CD4-positive, alpha-beta T cell treated with Interleukin-2 at 100 ng/mL for 4 hours (primary cell): ENCODE data around the gene SLC35B2.

Source experiments
- DNase-seq: peaks from one replicate; pipeline ENCODE4 v3.0.0-alpha.2; 2020; ENCODE audit warnings: low spot score

The SLC35B2 gene

DNA sequence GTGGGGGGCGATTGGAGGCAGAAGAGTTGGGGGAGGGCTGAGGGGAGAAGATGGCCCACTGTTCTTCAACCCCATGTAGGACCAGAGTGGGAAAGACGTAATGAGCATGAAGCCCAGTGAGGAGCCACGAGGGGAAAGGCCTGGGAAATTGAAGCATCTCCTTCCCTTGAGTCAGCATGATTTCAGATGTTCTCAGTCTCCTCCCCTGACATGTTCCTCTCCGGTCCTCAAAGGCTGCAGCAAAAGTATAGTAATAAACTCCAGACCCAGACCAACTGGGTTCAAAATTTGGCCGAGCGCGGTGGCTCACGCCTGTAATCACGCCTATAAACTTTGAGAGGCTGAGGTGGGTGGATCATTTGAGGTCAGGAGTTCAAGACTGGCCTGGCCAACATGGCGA lies 9.9 kb upstream of the SLC35B2 start:
- no peak for DNase-seq

DNA sequence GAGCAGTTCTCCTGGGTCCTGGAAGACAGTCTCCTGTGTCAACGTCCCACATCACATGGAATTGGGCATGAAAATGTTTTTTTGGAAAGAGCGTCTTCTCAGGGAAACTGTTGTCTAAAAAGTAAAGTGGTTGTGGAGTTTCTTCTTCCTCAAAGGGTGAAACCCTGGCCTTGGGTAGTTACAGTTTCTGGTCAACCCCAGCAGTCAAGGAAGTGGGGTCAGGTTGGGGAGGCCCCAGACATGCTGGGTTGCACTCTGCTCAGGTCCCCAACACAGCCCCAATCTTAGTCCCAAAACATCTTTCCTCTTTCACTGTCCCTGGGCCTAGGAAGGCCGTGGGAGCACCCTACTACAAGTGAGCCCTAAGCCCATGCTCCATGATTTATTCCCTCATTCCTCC lies 9.0 kb upstream of the SLC35B2 start:
- no peak for DNase-seq

DNA sequence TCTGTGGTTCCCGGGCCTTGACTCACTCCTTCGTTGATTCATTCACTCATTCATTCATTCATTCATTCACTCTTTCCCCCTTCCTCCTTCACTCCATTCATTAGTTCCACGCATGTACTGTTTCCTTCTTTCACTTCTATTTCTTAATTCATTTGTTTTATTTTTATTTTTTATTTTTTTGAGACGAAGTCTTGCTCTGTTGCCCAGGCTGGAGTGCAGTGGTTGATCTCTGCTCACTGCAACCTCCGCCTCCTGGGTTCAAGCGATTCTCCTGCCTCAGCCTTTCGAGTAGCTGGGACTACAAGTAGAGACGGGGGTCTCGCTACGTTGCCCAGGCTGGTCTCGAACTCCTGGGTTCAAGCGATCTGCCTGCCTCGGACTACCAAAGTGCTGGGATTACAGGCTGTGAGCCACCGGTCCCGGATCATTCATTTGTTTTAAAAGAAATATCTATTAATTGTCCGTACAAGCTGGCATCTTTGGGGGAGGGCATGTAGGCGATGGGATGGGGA lies 8.4 kb upstream of the SLC35B2 start:
- DNase-seq, result no peak

DNA sequence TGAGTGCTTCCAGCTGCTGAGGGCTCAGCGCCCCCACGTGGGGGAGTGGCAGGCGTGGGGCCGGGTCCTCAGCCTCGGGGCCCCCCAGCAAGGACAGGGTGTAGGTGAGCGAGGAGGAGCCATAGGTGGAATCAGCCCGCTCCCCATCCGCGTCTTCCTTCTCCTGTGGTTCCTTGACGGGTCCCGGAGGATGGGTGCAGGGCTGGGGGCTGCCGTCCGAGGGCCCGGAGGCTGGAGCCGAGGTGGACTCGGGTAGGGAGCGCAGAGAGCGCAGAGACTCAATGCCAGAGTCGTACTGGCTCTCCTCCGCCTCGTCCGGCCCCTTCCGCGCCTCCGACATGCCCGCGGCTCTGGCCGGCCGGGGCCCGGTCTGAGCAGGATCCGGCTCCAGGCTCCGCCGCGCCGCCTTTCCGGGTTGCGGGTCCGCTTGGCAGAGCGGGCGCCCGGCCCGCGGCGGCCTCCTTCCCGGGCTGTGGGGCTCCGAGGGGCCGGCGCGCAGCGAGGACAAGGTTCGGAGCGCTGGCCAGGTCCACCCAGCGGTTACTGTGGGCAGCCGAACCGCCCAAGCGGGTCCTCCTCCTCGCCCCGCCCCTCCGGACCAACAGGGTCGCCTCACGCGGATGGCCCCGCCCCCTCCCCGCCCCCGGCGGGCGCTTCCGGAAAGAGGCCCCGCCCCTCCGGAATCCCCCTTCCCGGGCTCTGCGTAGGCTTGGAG lies 7.8 kb upstream of the SLC35B2 start, which contains the start of gene NFKBIE:
Gene NFKBIE (minus strand): TSS at position 545 of the 715 bp plus-strand sequence. CDS start 205 bp downstream, at position 340.
- DNase-seq, result peak; percentile 96

- DNase-seq, result peak; percentile 41
Observed at GRCh38 chr6:44264154-44265006, 7.1 kb upstream of the SLC35B2 start.

- DNase-seq, result peak; percentile 40
Observed at GRCh38 chr6:44263354-44264100, 6.2 kb upstream of the SLC35B2 start.

- DNase-seq, result no peak
Observed at GRCh38 chr6:44262467-44263353, 5.4 kb upstream of the SLC35B2 start.

- no peak for DNase-seq
Observed at GRCh38 chr6:44261581-44261980, 4.3 kb upstream of the SLC35B2 start.

- DNase-seq, result no peak
Observed at GRCh38 chr6:44260451-44261297, 3.3 kb upstream of the SLC35B2 start.

DNA sequence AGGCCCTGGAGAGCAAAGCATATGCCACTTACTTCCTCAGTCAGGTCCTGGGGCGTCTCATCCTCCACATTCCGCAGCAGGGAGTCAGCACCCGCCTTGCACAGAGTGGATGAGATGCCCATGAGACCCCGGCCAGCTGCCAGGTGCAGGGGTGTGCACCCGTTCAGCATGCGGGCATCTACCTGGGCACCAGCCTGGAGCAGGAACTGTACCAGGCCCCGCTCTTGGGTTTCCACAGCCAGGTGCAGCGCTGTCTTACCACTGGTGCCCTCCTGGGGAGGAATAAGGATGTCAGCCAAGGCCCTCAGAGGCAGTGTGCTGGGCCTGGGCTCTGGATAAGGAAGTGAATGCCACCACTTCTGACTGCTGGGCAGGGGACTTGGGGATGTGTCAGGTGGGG lies 2.7 kb upstream of the SLC35B2 start:
- no peak for DNase-seq

GRCh38 chr6:44258921-44259320 lies 1.6 kb upstream of the SLC35B2 start:
- DNase-seq, result no peak

DNA sequence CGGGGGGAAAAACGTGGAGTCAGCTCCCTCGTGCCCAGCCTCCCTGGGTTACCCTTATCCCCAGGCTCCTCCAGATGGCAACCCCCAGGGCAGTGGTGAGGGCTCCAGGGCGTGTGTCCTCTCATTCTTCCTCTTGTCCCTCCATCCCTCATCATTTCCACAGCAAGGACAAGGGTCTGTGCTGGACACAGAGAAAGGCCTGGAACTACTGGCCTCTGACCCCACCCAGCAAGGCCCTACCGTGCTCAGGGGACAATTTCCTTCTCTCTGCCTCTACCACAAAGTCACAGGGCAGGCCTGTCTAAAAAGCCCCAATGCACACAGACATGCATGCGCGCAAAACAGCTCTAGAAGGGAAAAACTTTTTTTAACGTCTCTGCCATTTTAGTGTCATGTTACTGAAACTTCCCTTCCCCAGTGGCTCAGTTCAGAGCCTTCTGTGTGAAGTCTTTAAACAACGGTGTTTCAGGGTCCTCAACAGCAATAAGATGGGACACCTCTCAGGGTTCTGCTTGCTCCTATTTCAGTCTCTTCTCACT lies 1.1 kb upstream of the SLC35B2 start:
- DNase-seq, result no peak

GRCh38 chr6:44257753-44258324 lies 511 bp upstream of the SLC35B2 start:
- DNase-seq, result no peak

- no peak for DNase-seq
Observed at GRCh38 chr6:44256775-44257024, 628 bp downstream of the SLC35B2 start.

DNA sequence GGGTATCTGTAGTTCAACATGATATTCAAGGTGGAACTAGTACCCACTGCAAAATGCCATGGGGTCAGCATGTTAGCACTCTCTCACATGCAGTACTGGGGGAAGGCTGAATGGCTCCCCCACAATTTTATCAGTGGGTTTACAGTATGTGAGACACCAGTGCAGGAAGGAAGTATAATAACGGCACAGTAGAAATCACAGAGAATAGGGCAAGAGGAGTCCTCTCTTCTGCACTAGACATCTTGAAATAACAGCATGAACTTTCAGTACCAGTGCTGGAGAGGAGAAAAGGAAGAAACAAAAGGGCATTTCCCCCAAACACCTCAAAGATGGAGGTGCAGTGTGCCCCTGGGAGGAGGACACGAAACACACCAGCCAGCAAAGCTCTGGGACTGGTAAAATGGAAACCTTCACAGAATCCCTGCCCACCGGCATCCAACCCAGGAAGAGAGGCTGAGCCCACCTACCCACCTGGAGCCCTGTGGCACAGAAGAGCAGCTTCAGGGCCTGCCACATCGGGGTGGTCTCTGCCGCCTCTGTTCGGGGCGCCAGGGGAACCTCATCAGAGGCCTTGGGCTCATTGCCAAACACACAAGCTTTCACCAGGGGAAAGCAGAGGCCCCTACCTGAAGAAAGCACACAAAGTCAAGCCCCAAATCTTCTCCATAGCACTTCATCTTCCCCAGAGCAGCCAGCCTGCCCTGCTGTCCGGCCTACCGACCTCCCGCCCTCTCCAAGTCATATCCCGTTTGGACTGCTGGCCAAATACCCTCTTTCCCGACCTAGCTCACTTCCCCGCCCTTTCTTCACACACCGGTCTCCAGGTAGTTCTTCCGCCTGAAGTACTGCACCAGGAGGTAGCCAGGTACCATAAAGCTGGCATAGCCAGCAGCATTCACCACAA lies 1.2 kb downstream of the SLC35B2 start:
- no peak for DNase-seq

GRCh38 chr6:44255105-44255808 lies 2.1 kb downstream of the SLC35B2 start:
- no peak for DNase-seq

- DNase-seq, result no peak
Observed at GRCh38 chr6:44254191-44255104, 2.9 kb downstream of the SLC35B2 start.
